ENCODE measurements around the gene C22orf15.

Gene C22orf15

GRCh38 chr22:23791738-23792645 lies 29.2 kb downstream of the C22orf15 start:
- H3K27me3 ChIP-seq (ENCODE audit: low read depth, low read length), result no peaks in the 10 kb centered on the region
- H3K4me1 ChIP-seq (ENCODE audit: control insufficient read depth in 1 of 2, insufficient read depth in 2 of 2, low read length in 2 of 2), result peaks cover 9 to 30% of the 10 kb centered on the region in 2 donors
- H3K27ac ChIP-seq (ENCODE audit: low read length), result no peak overlapping the region
- no peaks in the 10 kb centered on the region for H3K9me3 ChIP-seq (ENCODE audit: control insufficient read depth in 1 of 2, low read length in 2 of 2)
- peaks cover 16 to 50% of the 10 kb centered on the region in 2 donors for H3K36me3 ChIP-seq (ENCODE audit: control insufficient read depth in 1 of 2, insufficient read depth in 2 of 2, low read length in 2 of 2)
- no peak overlapping the region for H3K4me3 ChIP-seq (ENCODE audit: low read depth in 1 of 2, low read length in 2 of 2)

- H3K27me3 ChIP-seq (ENCODE audit: low read depth, low read length), result no peaks in the 10 kb centered on the region
- H3K4me3 ChIP-seq (ENCODE audit: low read depth in 1 of 2, low read length in 2 of 2), result no peak overlapping the region
- peaks cover 5 to 22% of the 10 kb centered on the region in 2 donors for H3K4me1 ChIP-seq (ENCODE audit: control insufficient read depth in 1 of 2, insufficient read depth in 2 of 2, low read length in 2 of 2)
- no peaks in the 10 kb centered on the region for H3K9me3 ChIP-seq (ENCODE audit: control insufficient read depth in 1 of 2, low read length in 2 of 2)
- H3K27ac ChIP-seq (ENCODE audit: low read length), result no peak overlapping the region
- peaks cover 21 to 57% of the 10 kb centered on the region in 2 donors for H3K36me3 ChIP-seq (ENCODE audit: control insufficient read depth in 1 of 2, insufficient read depth in 2 of 2, low read length in 2 of 2)
These were observed 30.5 kb downstream of the C22orf15 start for GRCh38 chr22:23793326-23793725.

- peaks cover 33 to 79% of the 10 kb centered on the region in 2 donors for H3K36me3 ChIP-seq (ENCODE audit: control insufficient read depth in 1 of 2, insufficient read depth in 2 of 2, low read length in 2 of 2)
- H3K4me3 ChIP-seq (ENCODE audit: low read depth in 1 of 2, low read length in 2 of 2), result no peak overlapping the region
- no peak overlapping the region for H3K27ac ChIP-seq (ENCODE audit: low read length)
- H3K4me1 ChIP-seq (ENCODE audit: control insufficient read depth in 1 of 2, insufficient read depth in 2 of 2, low read length in 2 of 2), result peaks cover 0 to 5% of the 10 kb centered on the region in 2 donors
- H3K9me3 ChIP-seq (ENCODE audit: control insufficient read depth in 1 of 2, low read length in 2 of 2), result no peaks in the 10 kb centered on the region
- no peaks in the 10 kb centered on the region for H3K27me3 ChIP-seq (ENCODE audit: low read depth, low read length)
These were observed 33.7 kb downstream of the C22orf15 start for GRCh38 chr22:23796461-23796860.

GRCh38 chr22:23800297-23801237 lies 37.8 kb downstream of the C22orf15 start:
- no peak overlapping the region for H3K4me3 ChIP-seq (ENCODE audit: low read depth in 1 of 2, low read length in 2 of 2)
- no peaks in the 10 kb centered on the region for H3K27me3 ChIP-seq (ENCODE audit: low read depth, low read length)
- no peaks in the 10 kb centered on the region for H3K4me1 ChIP-seq (ENCODE audit: control insufficient read depth in 1 of 2, insufficient read depth in 2 of 2, low read length in 2 of 2)
- peaks cover 48 to 84% of the 10 kb centered on the region in 2 donors for H3K36me3 ChIP-seq (ENCODE audit: control insufficient read depth in 1 of 2, insufficient read depth in 2 of 2, low read length in 2 of 2)
- H3K9me3 ChIP-seq (ENCODE audit: control insufficient read depth in 1 of 2, low read length in 2 of 2), result no peaks in the 10 kb centered on the region
- no peak overlapping the region for H3K27ac ChIP-seq (ENCODE audit: low read length)

GRCh38 chr22:23801238-23801821 lies 38.5 kb downstream of the C22orf15 start:
- H3K36me3 ChIP-seq (ENCODE audit: control insufficient read depth in 1 of 2, insufficient read depth in 2 of 2, low read length in 2 of 2), result peaks cover 56 to 82% of the 10 kb centered on the region in 2 donors

GRCh38 chr22:23801886-23802377 lies 39.1 kb downstream of the C22orf15 start:
- Histone ChIP-seq H3K9me3 (ENCODE audit: control insufficient read depth in 1 of 2, low read length in 2 of 2) (no peaks in the 10 kb centered on the region), H3K4me3 (ENCODE audit: low read depth in 1 of 2, low read length in 2 of 2) (no peak overlapping the region), H3K27me3 (ENCODE audit: low read depth, low read length) (no peaks in the 10 kb centered on the region), H3K36me3 (ENCODE audit: control insufficient read depth in 1 of 2, insufficient read depth in 2 of 2, low read length in 2 of 2) (peaks cover 59 to 80% of the 10 kb centered on the region in 2 donors), H3K4me1 (ENCODE audit: control insufficient read depth in 1 of 2, insufficient read depth in 2 of 2, low read length in 2 of 2) (no peaks in the 10 kb centered on the region), H3K27ac (ENCODE audit: low read length) (no peak overlapping the region)

More at GRCh38 chr22:23801238-23801821, 38.5 kb downstream of the C22orf15 start:
- Histone ChIP-seq H3K27me3 (ENCODE audit: low read depth, low read length) (no peaks in the 10 kb centered on the region), H3K4me3 (ENCODE audit: low read depth in 1 of 2, low read length in 2 of 2) (no peak overlapping the region), H3K27ac (ENCODE audit: low read length) (no peak overlapping the region), H3K9me3 (ENCODE audit: control insufficient read depth in 1 of 2, low read length in 2 of 2) (no peaks in the 10 kb centered on the region), H3K4me1 (ENCODE audit: control insufficient read depth in 1 of 2, insufficient read depth in 2 of 2, low read length in 2 of 2) (no peaks in the 10 kb centered on the region)

GRCh38 chr22:23803001-23803819 lies 40.4 kb downstream of the C22orf15 start:
- Histone ChIP-seq H3K36me3 (ENCODE audit: control insufficient read depth in 1 of 2, insufficient read depth in 2 of 2, low read length in 2 of 2) (peaks cover 57 to 77% of the 10 kb centered on the region in 2 donors), H3K27ac (ENCODE audit: low read length) (no peak overlapping the region), H3K4me3 (ENCODE audit: low read depth in 1 of 2, low read length in 2 of 2) (no peak overlapping the region), H3K27me3 (ENCODE audit: low read depth, low read length) (no peaks in the 10 kb centered on the region), H3K9me3 (ENCODE audit: control insufficient read depth in 1 of 2, low read length in 2 of 2) (no peaks in the 10 kb centered on the region), H3K4me1 (ENCODE audit: control insufficient read depth in 1 of 2, insufficient read depth in 2 of 2, low read length in 2 of 2) (no peaks in the 10 kb centered on the region)

GRCh38 chr22:23804781-23805291 lies 42.0 kb downstream of the C22orf15 start:
- Histone ChIP-seq H3K27me3 (ENCODE audit: low read depth, low read length) (no peaks in the 10 kb centered on the region), H3K4me1 (ENCODE audit: control insufficient read depth in 1 of 2, insufficient read depth in 2 of 2, low read length in 2 of 2) (no peaks in the 10 kb centered on the region), H3K36me3 (ENCODE audit: control insufficient read depth in 1 of 2, insufficient read depth in 2 of 2, low read length in 2 of 2) (peaks cover 57 to 68% of the 10 kb centered on the region in 2 donors), H3K9me3 (ENCODE audit: control insufficient read depth in 1 of 2, low read length in 2 of 2) (no peaks in the 10 kb centered on the region), H3K4me3 (ENCODE audit: low read depth in 1 of 2, low read length in 2 of 2) (no peak overlapping the region), H3K27ac (ENCODE audit: low read length) (no peak overlapping the region)

- H3K9me3 ChIP-seq (ENCODE audit: control insufficient read depth in 1 of 2, low read length in 2 of 2), result no peaks in the 10 kb centered on the region
- peaks cover 45 to 54% of the 10 kb centered on the region in 2 donors for H3K36me3 ChIP-seq (ENCODE audit: control insufficient read depth in 1 of 2, insufficient read depth in 2 of 2, low read length in 2 of 2)
- no peaks in the 10 kb centered on the region for H3K4me1 ChIP-seq (ENCODE audit: control insufficient read depth in 1 of 2, insufficient read depth in 2 of 2, low read length in 2 of 2)
- H3K27ac ChIP-seq (ENCODE audit: low read length), result no peak overlapping the region
- H3K4me3 ChIP-seq (ENCODE audit: low read depth in 1 of 2, low read length in 2 of 2), result no peak overlapping the region
- H3K27me3 ChIP-seq (ENCODE audit: low read depth, low read length), result no peaks in the 10 kb centered on the region
These were observed 44.0 kb downstream of the C22orf15 start for GRCh38 chr22:23806837-23807236.

- Histone ChIP-seq H3K36me3 (ENCODE audit: control insufficient read depth in 1 of 2, insufficient read depth in 2 of 2, low read length in 2 of 2) (peaks cover 24 to 37% of the 10 kb centered on the region in 2 donors), H3K4me1 (ENCODE audit: control insufficient read depth in 1 of 2, insufficient read depth in 2 of 2, low read length in 2 of 2) (no peaks in the 10 kb centered on the region), H3K9me3 (ENCODE audit: control insufficient read depth in 1 of 2, low read length in 2 of 2) (no peaks in the 10 kb centered on the region), H3K4me3 (ENCODE audit: low read depth in 1 of 2, low read length in 2 of 2) (no peak overlapping the region), H3K27me3 (ENCODE audit: low read depth, low read length) (no peaks in the 10 kb centered on the region), H3K27ac (ENCODE audit: low read length) (no peak overlapping the region)
These were observed 49.6 kb downstream of the C22orf15 start for GRCh38 chr22:23812378-23812777.

All from muscle layer of duodenum (tissue), 2 donors.